Measurements from ENCODE around the gene MMP1. TPM values are rescaled to one million over a fixed set of nuclear protein-coding genes. Genes with fewer than 3 reads are reported as not detected.
"Not testable (repeated sequence)": the region's sequence is repeated elsewhere in the genome, so short reads cannot be mapped to it uniquely, and the experiment has no call there.

The MMP1 gene
- total RNA-seq, 4 donors from 2014 or later: not detected

- no peak for DNase-seq (ENCODE audit: low spot score)
- no peak for TF ChIP-seq CTCF (IDR thresholded peaks at IDR 0.05)
- no peak for ATAC-seq (ENCODE audit: low FRiP score)
Measured at GRCh38 chr11:102749101-102749722, 48.7 kb downstream of the MMP1 start.

DNA sequence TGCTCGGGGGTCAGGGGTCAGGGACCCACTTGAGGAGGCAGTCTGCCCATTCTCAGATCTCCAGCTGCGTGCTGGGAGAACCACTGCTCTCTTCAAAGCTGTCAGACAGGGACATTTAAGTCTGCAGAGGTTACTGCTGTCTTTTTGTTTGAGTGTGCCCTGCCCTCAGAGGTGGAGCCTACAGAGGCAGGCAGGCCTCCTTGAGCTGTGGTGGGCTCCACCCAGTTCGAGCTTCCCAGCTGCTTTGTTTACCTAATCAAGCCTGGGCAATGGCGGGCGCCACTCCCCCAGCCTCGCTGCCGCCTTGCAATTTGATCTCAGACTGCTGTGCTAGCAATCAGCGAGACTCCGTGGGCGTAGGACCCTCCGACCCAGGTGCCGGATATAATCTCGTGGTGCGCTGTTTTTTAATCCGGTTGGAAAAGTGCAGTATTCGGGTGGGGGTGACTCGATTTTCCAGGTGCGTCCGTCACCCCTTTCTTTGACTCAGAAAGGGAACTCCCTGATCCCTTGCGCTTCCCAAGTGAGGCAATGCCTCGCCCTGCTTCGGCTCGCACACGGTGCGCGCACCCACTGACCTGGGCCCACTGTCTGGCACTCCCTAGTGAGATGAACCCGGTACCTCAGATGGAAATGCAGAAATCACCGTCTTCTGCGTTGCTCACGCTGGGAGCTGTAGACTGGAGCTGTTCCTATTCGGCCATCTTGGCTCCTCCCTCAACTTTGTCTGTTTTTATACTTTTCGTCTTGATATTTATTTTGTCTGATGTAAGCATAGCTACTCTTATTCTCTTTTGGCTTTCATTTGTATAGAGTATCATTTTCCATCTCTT lies 51.0 kb downstream of the MMP1 start:
- DNase-seq (ENCODE audit: low spot score); ATAC-seq (ENCODE audit: low FRiP score): not testable (repeated sequence)

Other genes starting within 250 kb of the MMP1 start
- not detected for gene MMP20, start 172.8 kb downstream of the MMP1 start, total RNA-seq
- gene MMP27, start 92.4 kb downstream of the MMP1 start, total RNA-seq: not detected
- 1 to 10 TPM in 3 of 4 donors, under 1 TPM in 1; 0.19 to 3.2 (median 1.1) TPM for gene MMP8, start 73.2 kb downstream of the MMP1 start, total RNA-seq
- gene MMP10, start 17.5 kb downstream of the MMP1 start, total RNA-seq: not detected
- gene MMP3, start 45.4 kb upstream of the MMP1 start, total RNA-seq: not detected
- 10 to 100 TPM in 1 of 4 donors, not detected in 3; 18.0 TPM for gene MMP12, start 76.8 kb upstream of the MMP1 start, total RNA-seq
- not detected for gene MMP13, start 157.6 kb upstream of the MMP1 start, total RNA-seq